Activated T-helper 1 cell treated with anti-CD3 and anti-CD28 coated beads, Interleukin-2, amount 50 U/mL, for 16 hours (primary cell): ENCODE measurements around the gene YJU2.
A peak's percentile ranks its signal among the peaks of the same experiment; 100 is the strongest.

ENCODE experiments used
- DNase-seq, 2 donors: peaks; one replicate each; pipeline ENCODE4 v3.0.0-alpha.2; 2020; ENCODE audit warnings: low read depth in 1 of 2, low spot score in 1 of 2

YJU2 gene

DNA sequence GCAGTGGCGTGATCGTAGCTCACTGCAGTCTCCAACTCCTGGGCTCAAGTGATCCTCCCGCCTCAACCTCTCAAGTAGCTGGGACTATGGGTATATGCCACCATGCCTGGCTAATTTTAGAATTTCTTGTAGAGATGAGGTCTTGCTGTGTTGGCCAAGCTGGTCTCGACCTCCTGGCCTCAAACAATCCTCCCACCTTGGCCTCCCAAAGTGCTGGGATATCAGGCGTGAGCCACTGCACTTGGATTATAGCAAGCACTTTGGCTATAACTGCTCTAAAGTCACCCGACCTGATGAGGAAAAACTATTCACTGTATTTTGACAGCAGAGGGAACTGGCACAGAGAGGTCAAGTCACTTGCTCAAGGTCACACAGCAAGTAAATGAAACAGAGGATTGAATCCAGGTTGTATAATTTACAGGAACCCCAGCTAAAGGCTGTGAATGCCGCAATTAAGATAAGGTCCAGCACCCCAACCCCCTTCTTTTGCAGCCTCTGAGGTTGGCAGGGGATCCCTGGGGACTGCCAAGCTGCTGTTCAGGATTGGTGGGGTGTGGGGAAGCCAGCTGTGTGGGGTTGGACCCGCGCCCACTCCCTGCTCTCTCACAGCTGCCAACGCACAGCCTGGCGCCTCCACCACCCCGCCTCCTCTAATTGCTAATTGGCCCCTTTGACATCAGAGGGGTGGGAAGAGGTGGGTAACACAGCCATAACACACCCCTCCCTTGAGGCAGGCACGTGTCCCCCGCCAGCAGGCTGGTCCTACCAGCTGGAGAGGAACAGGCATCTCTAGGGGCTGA lies 49.3 kb downstream of the YJU2 start:
- no peak for DNase-seq

GRCh38 chr19:4297901-4298809 lies 51.3 kb downstream of the YJU2 start:
- no peak for DNase-seq

DNA sequence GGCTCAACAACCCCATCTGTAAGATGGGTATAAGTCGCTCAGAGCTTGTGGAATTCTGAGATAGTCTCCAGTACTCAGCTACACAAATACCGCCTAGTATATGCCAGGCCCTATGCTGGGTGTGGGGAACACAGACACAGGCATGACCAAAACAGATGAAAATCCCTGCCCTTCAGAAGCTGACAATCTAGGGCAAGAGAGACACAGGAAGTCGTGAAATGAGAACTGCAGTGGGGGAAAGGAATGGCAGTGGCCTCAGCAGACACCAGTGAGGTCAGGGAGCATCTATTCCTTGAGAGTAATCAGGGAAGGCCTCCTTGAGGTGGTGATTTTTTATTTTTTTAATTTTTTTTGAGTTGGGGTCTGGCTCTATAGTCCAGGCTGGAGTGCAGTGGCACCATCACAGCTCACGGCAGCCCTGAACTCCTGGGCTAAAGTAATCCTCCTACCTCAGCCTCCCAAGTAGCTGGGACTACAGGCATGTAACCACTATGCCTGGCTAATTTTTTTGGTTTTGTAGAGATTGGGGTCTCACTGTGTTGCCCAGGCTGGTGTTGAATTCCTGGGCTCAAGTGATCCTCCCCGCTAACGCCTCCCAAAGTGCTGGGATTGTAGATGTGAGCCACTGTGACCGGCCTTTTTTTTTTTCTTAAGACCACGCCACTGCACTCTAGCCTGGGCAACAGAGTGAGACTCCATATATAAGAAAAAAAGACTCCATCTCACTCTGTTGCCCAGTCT lies 52.1 kb downstream of the YJU2 start:
- no peak for DNase-seq

DNA sequence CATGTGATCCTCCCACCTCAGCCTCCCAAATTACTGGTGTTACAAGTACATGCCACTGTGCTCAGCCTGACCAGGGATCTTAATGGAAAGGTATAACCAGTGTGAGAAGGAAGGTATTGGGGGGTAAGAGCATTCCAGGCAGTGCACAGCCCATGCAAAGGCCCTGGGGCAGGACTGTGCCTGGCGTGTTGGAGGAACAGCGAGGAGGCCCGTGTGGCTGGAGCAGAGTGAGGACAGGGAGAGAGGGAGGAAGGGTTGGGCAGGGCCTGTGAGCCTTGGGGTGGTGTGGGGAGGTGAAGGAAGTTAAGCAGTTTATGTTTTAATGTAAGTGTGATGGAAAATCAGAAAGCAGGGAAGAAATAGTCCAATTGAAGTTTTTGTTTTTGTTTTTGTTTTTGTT lies 53.7 kb downstream of the YJU2 start:
- DNase-seq, result no peak

DNA sequence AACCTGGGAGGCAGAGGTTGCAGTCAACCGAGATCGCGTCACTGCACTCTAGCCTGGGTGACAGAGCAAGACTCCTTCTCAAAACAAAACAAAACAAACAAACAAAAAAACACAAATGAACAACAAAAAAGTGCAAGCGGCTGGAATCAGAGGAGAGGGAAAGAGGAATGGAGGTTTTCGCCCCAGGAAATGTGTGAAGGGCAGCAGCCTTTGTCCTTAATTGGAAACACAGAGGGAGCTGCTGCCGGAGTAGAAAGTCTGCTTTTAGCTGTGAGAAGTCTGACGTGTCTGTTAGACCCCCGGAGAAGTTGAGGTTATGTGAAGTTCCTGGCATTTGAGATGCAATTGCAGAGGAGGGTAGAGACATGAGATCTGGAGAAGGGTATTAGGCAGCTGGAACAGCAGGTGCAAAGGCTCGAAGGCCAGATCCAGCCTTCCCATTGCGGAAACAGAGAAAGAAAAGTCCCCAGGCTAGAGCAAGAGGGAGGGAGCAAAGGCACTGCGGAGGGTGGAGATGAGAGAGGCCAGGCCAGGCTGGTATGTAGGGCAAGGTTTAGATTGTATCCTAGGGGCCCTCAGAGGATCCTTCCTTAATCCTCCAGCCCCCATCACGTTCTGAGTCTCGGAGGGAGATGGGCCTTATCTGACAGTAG lies 54.8 kb downstream of the YJU2 start:
- DNase-seq, result no peak

DNA sequence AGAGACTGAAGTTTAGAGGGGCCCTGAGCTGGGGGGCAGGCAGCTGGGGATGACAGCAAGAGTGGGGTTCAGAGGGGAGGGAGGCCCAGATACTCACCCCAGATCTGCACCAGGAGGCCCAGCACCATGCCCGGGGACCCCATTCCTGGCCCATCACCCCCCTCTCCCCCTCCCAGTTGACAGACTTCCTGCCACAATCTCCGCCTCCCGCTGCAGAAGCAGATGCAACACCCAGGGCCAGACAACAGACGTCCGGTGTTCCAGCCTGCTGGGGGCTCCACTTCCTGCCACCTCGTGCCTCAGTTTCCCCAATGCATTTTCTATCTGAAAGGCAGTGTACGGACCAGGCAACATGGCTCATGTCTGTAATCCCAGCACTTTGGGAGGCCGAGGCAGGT lies 55.4 kb downstream of the YJU2 start, which contains the start of gene TMIGD2:
TSS of gene TMIGD2 (minus strand) at position 147 of the 398 bp plus-strand sequence. CDS start at position 143, 4 bp downstream.
- no peak for DNase-seq

DNA sequence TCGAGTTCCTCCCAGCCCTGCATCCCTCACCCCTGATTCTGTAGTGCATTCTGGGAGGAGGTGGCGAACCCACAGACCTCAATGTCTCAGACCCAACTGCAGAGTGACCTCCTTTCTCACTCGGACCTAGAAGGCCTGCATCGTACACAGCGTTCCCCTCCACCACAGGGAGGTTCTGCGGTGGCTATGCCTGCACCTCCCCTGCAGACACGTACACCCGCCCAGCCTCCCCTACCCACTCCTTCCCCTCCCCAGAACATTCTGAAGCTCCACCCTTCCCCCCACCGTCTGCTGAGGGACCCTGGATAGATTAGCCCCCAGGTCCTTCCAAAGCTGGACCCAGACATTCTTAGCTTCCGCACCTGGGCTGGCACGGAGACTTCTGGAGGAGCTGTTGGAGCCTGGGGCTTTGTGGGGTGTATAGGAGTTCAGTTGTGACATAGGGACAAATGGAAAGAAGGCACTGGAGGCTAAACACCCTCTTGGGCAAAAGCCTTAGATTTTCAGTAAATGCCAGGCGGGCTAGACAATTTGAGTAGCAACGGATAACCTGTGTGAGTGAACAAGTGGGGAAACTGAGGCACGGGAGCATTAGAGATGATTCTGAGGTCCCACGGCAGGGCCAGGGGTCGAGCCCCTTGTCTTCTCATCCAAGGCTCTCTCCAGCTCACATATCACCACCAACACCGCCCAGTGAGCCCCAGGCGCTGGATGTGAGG lies 57.1 kb downstream of the YJU2 start:
- DNase-seq, result no peak

- DNase-seq, result peak in 1 of 2 donors; percentile 36
These were observed 57.8 kb downstream of the YJU2 start, which contains the start of gene FSD1 for GRCh38 chr19:4304538-4305256. TSS of gene FSD1 (plus strand) at chr19:4304598. CDS start at chr19:4304747, 149 bp downstream.

- no peak for DNase-seq
These were observed 58.4 kb downstream of the YJU2 start for GRCh38 chr19:4305257-4305612.

GRCh38 chr19:4305659-4306058 lies 58.8 kb downstream of the YJU2 start:
- no peak for DNase-seq

DNA sequence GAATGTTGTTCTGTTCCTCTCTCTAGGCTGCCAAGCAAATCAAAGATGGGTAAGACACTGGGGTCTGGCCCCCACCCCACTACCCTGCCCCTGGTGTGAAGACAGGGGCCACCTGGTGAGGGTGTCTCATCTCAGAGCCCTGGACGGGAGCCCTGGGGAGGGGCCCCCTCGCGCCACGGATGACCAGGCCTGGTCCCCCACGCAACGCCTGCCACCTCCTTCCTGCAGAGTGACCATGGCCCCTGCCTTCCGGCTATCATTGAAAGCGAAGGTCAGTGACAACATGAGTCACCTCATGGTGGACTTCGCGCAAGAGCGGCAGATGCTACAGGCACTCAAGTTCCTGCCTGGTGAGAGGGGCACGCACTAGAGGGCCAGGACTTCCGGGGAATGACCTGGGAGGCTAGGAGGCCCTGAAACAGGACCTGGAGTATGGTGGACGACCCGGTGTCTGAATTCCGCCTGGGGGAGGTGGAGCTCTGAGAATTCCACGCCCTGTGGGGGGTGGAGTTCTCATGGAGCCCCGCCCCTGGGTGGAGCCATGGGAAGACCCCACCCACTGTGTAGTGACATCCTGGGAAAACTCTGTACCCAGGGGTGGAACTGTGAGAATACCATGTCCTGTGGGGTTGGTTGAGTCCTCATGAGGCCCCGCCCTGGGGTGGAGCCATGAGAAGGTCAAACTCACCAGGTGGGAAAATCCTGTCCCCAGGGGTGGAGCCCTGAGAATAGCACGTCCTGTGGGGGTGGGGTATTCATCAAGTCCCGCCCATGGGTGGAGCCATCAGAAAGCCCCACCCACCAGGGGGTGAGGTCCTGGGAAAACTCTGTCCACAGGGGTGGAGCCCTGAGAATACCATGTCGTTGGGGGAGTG lies 63.6 kb downstream of the YJU2 start:
- DNase-seq, result no peak

- DNase-seq, result no peak
These were observed 67.1 kb downstream of the YJU2 start for GRCh38 chr19:4313847-4314490.

- no peak for DNase-seq
These were observed 70.1 kb downstream of the YJU2 start for GRCh38 chr19:4316956-4317355.

- DNase-seq, result no peak
These were observed 71.6 kb downstream of the YJU2 start for GRCh38 chr19:4318460-4318859.
